PC-9 (cell line): ENCODE measurements around the gene ELK4. TPM values are rescaled to one million over a fixed set of nuclear protein-coding genes. Genes with fewer than 3 reads are reported as not detected.

Experiments
- BruUV-seq: library from RNA; stranded (reverse); fragments of 400-500 nt; replicated peaks from 2 replicates; lab custom pipeline; 2021; lab: Mats Ljungman, UMichigan
- CTCF ChIA-PET: fragments of 300-600 bp; sonication (Branson Sonifier 250); formaldehyde crosslinking; loops from one replicate; lab custom pipeline; 2022; ENCODE audit warnings: antibody characterized with exemption; lab: Charles Lee
- POLR2A ChIA-PET: fragments of 300-600 bp; sonication (Branson Sonifier 250); formaldehyde crosslinking; loops from one replicate; lab custom pipeline; 2022; ENCODE audit warnings: antibody characterized with exemption; ENCODE audit not compliant: unreplicated experiment; lab: Charles Lee
- DNase-seq, 2 experiments: peaks; one replicate each; pipeline versions ENCODE4 v3.0.0 to v3.0.0-alpha.2; 2015 to 2022; ENCODE audit warnings: mixed read lengths in 1 of 2
- H2AFZ ChIP-seq: fragments of 200-600 bp; sonication (generic); 2 replicates; pipeline ENCODE4 v1.8.1; 2017; ENCODE audit warnings: antibody characterized with exemption
- H3F3A ChIP-seq: fragments of 200-600 bp; sonication (generic); 2 replicates; pipeline ENCODE4 v1.8.1; 2017; ENCODE audit warnings: antibody characterized with exemption, mild to moderate bottlenecking, low read depth; ENCODE audit not compliant: insufficient read depth
- H3K27ac ChIP-seq: fragments of 200-600 bp; sonication (generic); 2 replicates; pipeline ENCODE4 v1.6.1; 2016; ENCODE audit warnings: mixed run types
- H3K27me3 ChIP-seq: fragments of 200-600 bp; sonication (generic); 2 replicates; pipeline ENCODE4 v1.6.1; 2016; ENCODE audit warnings: low read depth, mixed run types; ENCODE audit not compliant: insufficient read depth
- H3K36me3 ChIP-seq: fragments of 200-600 bp; sonication (generic); 2 replicates; pipeline ENCODE4 v1.6.1; 2016; ENCODE audit warnings: low read depth, mixed run types
- H3K4me1 ChIP-seq: fragments of 200-600 bp; sonication (generic); replicated peaks from 2 replicates; pipeline ENCODE4 v1.6.1; 2016; ENCODE audit warnings: mixed run types; ENCODE audit not compliant: insufficient read depth
- H3K4me2 ChIP-seq: fragments of 200-600 bp; sonication (generic); 2 replicates; pipeline ENCODE4 v1.6.1; 2017; ENCODE audit warnings: mixed run types
- H3K4me3 ChIP-seq: fragments of 200-600 bp; sonication (generic); 2 replicates; pipeline ENCODE4 v1.6.1; 2016; ENCODE audit warnings: mixed run types
- H3K79me2 ChIP-seq: fragments of 200-600 bp; sonication (generic); 2 replicates; pipeline ENCODE4 v1.6.1; 2017; ENCODE audit warnings: low read depth, mixed run types
- H3K9me2 ChIP-seq: fragments of 200-600 bp; sonication (generic); 2 replicates; pipeline ENCODE4 v1.8.1; 2017; ENCODE audit warnings: mild to moderate bottlenecking; ENCODE audit not compliant: insufficient read depth
- H3K9me3 ChIP-seq: fragments of 200-600 bp; sonication (generic); 2 replicates; pipeline ENCODE4 v1.8.1; 2016; ENCODE audit warnings: low read depth; ENCODE audit not compliant: insufficient read depth
- H4K20me1 ChIP-seq: fragments of 200-600 bp; sonication (generic); 2 replicates; pipeline ENCODE4 v1.8.1; 2017; ENCODE audit not compliant: insufficient read depth
- CTCF ChIP-seq: fragments of 200-600 bp; sonication (generic); conservative IDR thresholded peaks from 2 replicates; pipeline ENCODE4 v1.6.1; 2017; ENCODE audit warnings: mixed run types, antibody characterized with exemption, mild to moderate bottlenecking, moderate library complexity
- EZH2 ChIP-seq: fragments of 200-600 bp; sonication (generic); IDR thresholded peaks from 2 replicates; pipeline ENCODE4 v1.8.0; 2017; ENCODE audit warnings: antibody characterized with exemption, low read depth
- intact Hi-C: fragments of 100-400 bp; cut with micrococcal nuclease; formaldehyde crosslinking; loops from one replicate; pipeline ENCODE4 v1.10.0; 2022; ENCODE audit not compliant: unreplicated experiment
- total RNA-seq: library from RNA; stranded (reverse); gene quantifications from 2 replicates; pipeline ENCODE4 v1.2.3, GENCODE V29; 2021

ELK4 gene
- total RNA-seq, 1 experiment from 2014 or later = 48.1 TPM

- Histone ChIP-seq H3K36me3 (no peaks in the 10 kb centered on the region), H3F3A (peaks cover 17% of the 10 kb centered on the region), H3K27ac (no peak overlapping the region), H3K27me3 (no peaks in the 10 kb centered on the region), H3K79me2 (no peaks in the 10 kb centered on the region), H3K4me1 (peaks cover 49% of the 10 kb centered on the region), H2AFZ (no peak overlapping the region), H3K9me2 (peaks cover 5% of the 10 kb centered on the region; the same call in 1 of the 2 replicates), H4K20me1 (no peaks in the 10 kb centered on the region), H3K4me3 (no peak overlapping the region), H3K9me3 (no peaks in the 10 kb centered on the region), H3K4me2 (no peak overlapping the region)
- POLR2A ChIA-PET = no interaction called here
- BruUV-seq = no TSS peak
- DNase-seq = no peak
- intact Hi-C loops = loop anchor here (10.0 kb wide), 1 partner anchor 331 kb away; no protein-coding TSS in a partner anchor
- CTCF ChIA-PET = no interaction called here
- TF ChIP-seq EZH2 = no peak
- no peak for TF ChIP-seq CTCF
Measured at GRCh38 chr1:205583461-205584130, 48.2 kb downstream of the ELK4 start.

- Histone ChIP-seq H3K36me3 (no peaks in the 10 kb centered on the region), H3K4me1 (peaks cover 54% of the 10 kb centered on the region), H3K4me2 (no peak overlapping the region), H3K9me3 (no peaks in the 10 kb centered on the region), H3K79me2 (no peaks in the 10 kb centered on the region), H2AFZ (no peak overlapping the region), H3F3A (peaks cover 21% of the 10 kb centered on the region), H3K27ac (no peak overlapping the region), H3K9me2 (peaks cover 5% of the 10 kb centered on the region; the same call in 1 of the 2 replicates), H3K27me3 (no peaks in the 10 kb centered on the region), H4K20me1 (no peaks in the 10 kb centered on the region), H3K4me3 (no peak overlapping the region)
- no TSS peak for BruUV-seq
- intact Hi-C loops = loop anchor here (10.0 kb wide), 1 partner anchor 332 kb away; no protein-coding TSS in a partner anchor
- ChIA-PET POLR2A (no interaction called here), CTCF (no interaction called here)
- no peak for TF ChIP-seq CTCF
- no peak for TF ChIP-seq EZH2
- no peak for DNase-seq
Measured at GRCh38 chr1:205582471-205583291, 49.1 kb downstream of the ELK4 start.

GRCh38 chr1:205582046-205582445, 49.8 kb downstream of the ELK4 start:
- BruUV-seq = no TSS peak
- Histone ChIP-seq H3K9me2 (no peaks in the 10 kb centered on the region), H3K79me2 (no peaks in the 10 kb centered on the region), H3K4me3 (no peak overlapping the region), H3K4me1 (peaks cover 53% of the 10 kb centered on the region), H4K20me1 (no peaks in the 10 kb centered on the region), H3F3A (peaks cover 21% of the 10 kb centered on the region), H3K36me3 (no peaks in the 10 kb centered on the region), H3K9me3 (no peaks in the 10 kb centered on the region), H3K27me3 (no peaks in the 10 kb centered on the region), H2AFZ (no peak overlapping the region), H3K4me2 (no peak overlapping the region), H3K27ac (no peak overlapping the region)
- no peak for TF ChIP-seq EZH2
- no peak for TF ChIP-seq CTCF
- intact Hi-C loops = loop anchor here (10.0 kb wide), 1 partner anchor 333 kb away; no protein-coding TSS in a partner anchor
- POLR2A ChIA-PET = no interaction called here
- DNase-seq = no peak
- CTCF ChIA-PET = no interaction called here
